ENCODE measurements around the gene RNF213. TPM values are rescaled to one million over a fixed set of nuclear protein-coding genes. Genes with fewer than 3 reads are reported as not detected.
"Not testable (repeated sequence)": the region's sequence is repeated elsewhere in the genome, so short reads cannot be mapped to it uniquely, and the experiment has no call there.

The RNF213 gene
- total RNA-seq, 1 donor from 2014 or later = 120 TPM

- H3K4me3 ChIP-seq (ENCODE audit: insufficient read depth, low read depth, low read length) = no peak overlapping the region
- H3K27me3 ChIP-seq (ENCODE audit: insufficient read depth, low read length) = no peaks in the 10 kb centered on the region
- H3K9me3 Mint-ChIP-seq (ENCODE audit: unreplicated experiment) = no peaks in the 10 kb centered on the region
- H3K9me3 ChIP-seq (ENCODE audit: insufficient read depth, low read depth, low read length) = no peaks in the 10 kb centered on the region
- H4K20me1 ChIP-seq (ENCODE audit: insufficient read depth, low read length) = peaks cover 13% of the 10 kb centered on the region
- FAIRE-seq (no peak), DNase-seq (ENCODE audit: low read depth) (no peak)
- no peaks in the 10 kb centered on the region for H3K79me2 ChIP-seq (ENCODE audit: insufficient read depth, low read length)
- H3K36me3 ChIP-seq (ENCODE audit: insufficient read depth, low read length) = peaks cover 5% of the 10 kb centered on the region
- H3K9ac ChIP-seq (ENCODE audit: low read length) = no peak overlapping the region
- H3K36me3 Mint-ChIP-seq (ENCODE audit: low read depth, unreplicated experiment) = peaks cover 43% of the 10 kb centered on the region
- no peak overlapping the region for H3K4me3 Mint-ChIP-seq (ENCODE audit: unreplicated experiment)
- no peak overlapping the region for H2AFZ ChIP-seq (ENCODE audit: low read depth, low read length)
- no peaks in the 10 kb centered on the region for H3K27me3 Mint-ChIP-seq (ENCODE audit: low read depth, unreplicated experiment)
- H3K4me1 ChIP-seq (ENCODE audit: insufficient read depth, low read length) = no peaks in the 10 kb centered on the region
- no peak for TF ChIP-seq CTCF (IDR thresholded peaks at IDR 0.05; ENCODE audit: insufficient read depth, low read depth, low read length)
- TF ChIP-seq EZH2 (IDR thresholded peaks at IDR 0.05; ENCODE audit: insufficient read depth, low read length) = no peak
- no peak overlapping the region for H3K4me2 ChIP-seq (ENCODE audit: low read length)
- H3K4me1 Mint-ChIP-seq (ENCODE audit: low read depth, unreplicated experiment) = no peaks in the 10 kb centered on the region
- no peak overlapping the region for H3K27ac ChIP-seq (ENCODE audit: low read depth, low read length)
- H3K27ac Mint-ChIP-seq (ENCODE audit: unreplicated experiment) = no peak overlapping the region
These were observed 52.0 kb downstream of the RNF213 start for GRCh38 chr17:80312621-80313135.

- Mint-ChIP-seq H3K4me1 (ENCODE audit: low read depth, unreplicated experiment) (no peaks in the 10 kb centered on the region), H3K27ac (ENCODE audit: unreplicated experiment) (no peak overlapping the region), H3K27me3 (ENCODE audit: low read depth, unreplicated experiment) (no peaks in the 10 kb centered on the region), H3K9me3 (ENCODE audit: unreplicated experiment) (no peaks in the 10 kb centered on the region), H3K36me3 (ENCODE audit: low read depth, unreplicated experiment) (peaks cover 42% of the 10 kb centered on the region), H3K4me3 (ENCODE audit: unreplicated experiment) (no peak overlapping the region)
- TF ChIP-seq EZH2 (IDR thresholded peaks at IDR 0.05; ENCODE audit: insufficient read depth, low read length) (no peak), CTCF (IDR thresholded peaks at IDR 0.05; ENCODE audit: insufficient read depth, low read depth, low read length) (no peak)
- no peak overlapping the region for H2AFZ ChIP-seq (ENCODE audit: low read depth, low read length)
- DNase-seq (ENCODE audit: low read depth) (no peak), FAIRE-seq (no peak)
- H3K4me2 ChIP-seq (ENCODE audit: low read length) = no peak overlapping the region
- peaks cover 5% of the 10 kb centered on the region for H3K36me3 ChIP-seq (ENCODE audit: insufficient read depth, low read length)
- H3K27me3 ChIP-seq (ENCODE audit: insufficient read depth, low read length) = no peaks in the 10 kb centered on the region
- no peaks in the 10 kb centered on the region for H3K79me2 ChIP-seq (ENCODE audit: insufficient read depth, low read length)
- no peak overlapping the region for H3K4me3 ChIP-seq (ENCODE audit: insufficient read depth, low read depth, low read length)
- H3K27ac ChIP-seq (ENCODE audit: low read depth, low read length) = no peak overlapping the region
- no peak overlapping the region for H3K9ac ChIP-seq (ENCODE audit: low read length)
- H3K4me1 ChIP-seq (ENCODE audit: insufficient read depth, low read length) = no peaks in the 10 kb centered on the region
- peaks cover 13% of the 10 kb centered on the region for H4K20me1 ChIP-seq (ENCODE audit: insufficient read depth, low read length)
- H3K9me3 ChIP-seq (ENCODE audit: insufficient read depth, low read depth, low read length) = no peaks in the 10 kb centered on the region
These were observed 52.6 kb downstream of the RNF213 start for GRCh38 chr17:80313160-80313829.

- FAIRE-seq; H2AFZ ChIP-seq (ENCODE audit: low read depth, low read length); H3K4me3 ChIP-seq (ENCODE audit: insufficient read depth, low read depth, low read length); H3K4me3 Mint-ChIP-seq (ENCODE audit: unreplicated experiment); H3K9me3 ChIP-seq (ENCODE audit: insufficient read depth, low read depth, low read length); H3K27ac ChIP-seq (ENCODE audit: low read depth, low read length); H3K36me3 ChIP-seq (ENCODE audit: insufficient read depth, low read length); H3K27ac Mint-ChIP-seq (ENCODE audit: unreplicated experiment); H3K9me3 Mint-ChIP-seq (ENCODE audit: unreplicated experiment); H3K79me2 ChIP-seq (ENCODE audit: insufficient read depth, low read length); H3K9ac ChIP-seq (ENCODE audit: low read length); H3K27me3 Mint-ChIP-seq (ENCODE audit: low read depth, unreplicated experiment); DNase-seq (ENCODE audit: low read depth); H3K4me1 ChIP-seq (ENCODE audit: insufficient read depth, low read length); H3K27me3 ChIP-seq (ENCODE audit: insufficient read depth, low read length); H3K4me2 ChIP-seq (ENCODE audit: low read length); H3K4me1 Mint-ChIP-seq (ENCODE audit: low read depth, unreplicated experiment): not testable (repeated sequence)
- peaks cover 13% of the 10 kb centered on the region for H4K20me1 ChIP-seq (ENCODE audit: insufficient read depth, low read length)
- peaks cover 39% of the 10 kb centered on the region for H3K36me3 Mint-ChIP-seq (ENCODE audit: low read depth, unreplicated experiment)
These were observed 53.3 kb downstream of the RNF213 start for GRCh38 chr17:80313946-80314345.
